ENCODE data around the gene KCNG4. TPM values are rescaled to one million over a fixed set of nuclear protein-coding genes. Genes with fewer than 3 reads are reported as not detected.

Gene KCNG4
- total and polyA plus RNA-seq, 10 of the 15 experiments (the other 5 are each of a cell fraction or from before 2014, with no cell fraction given) = not detected

GRCh38 chr16:84278333-84278732 lies 38.5 kb upstream of the KCNG4 start:
- FAIRE-seq (no peak), ATAC-seq (no peak), DNase-seq (ENCODE audit: low read depth, low spot score) (no peak)
- intact Hi-C loops (cut with micrococcal nuclease; ENCODE audit: unreplicated experiment) = no loop called here
- Histone ChIP-seq H3K27me3 (replicated peaks in 1 of 2; ENCODE audit: control insufficient read depth in 2 of 2, insufficient read depth in 2 of 2, low read length in 1 of 2) (peaks cover 0 to 2% of the 10 kb centered on the region in 2 experiments; a peak in 2 of 4 replicates), H3K79me2 (ENCODE audit: control insufficient read depth, insufficient read depth, low read length) (no peaks in the 10 kb centered on the region), H3K4me1 (ENCODE audit: control insufficient read depth, insufficient read depth, low read length) (no peaks in the 10 kb centered on the region), H3K9ac (ENCODE audit: control insufficient read depth, insufficient read depth, low read length) (no peak overlapping the region), H3K9me3 (replicated peaks; ENCODE audit: control insufficient read depth, insufficient read depth, low read length) (no peaks in the 10 kb centered on the region), H3K36me3 (ENCODE audit: control insufficient read depth in 2 of 2, insufficient read depth in 2 of 2, low read length in 1 of 2) (no peaks in the 10 kb centered on the region), H4K20me1 (ENCODE audit: control insufficient read depth, insufficient read depth) (no peaks in the 10 kb centered on the region), H3K4me3 (no peak overlapping the region), H3K4me2 (ENCODE audit: control insufficient read depth, insufficient read depth) (no peak overlapping the region), H2AFZ (ENCODE audit: control insufficient read depth, low read depth, low read length) (no peak overlapping the region), H3K27ac (ENCODE audit: control insufficient read depth, insufficient read depth) (no peak overlapping the region)
- 48% methylated on average over 12 of the region's 12 CpGs for WGBS (ENCODE audit: insufficient coverage, insufficient replicate concordance, low lambda C conversion rate, missing lambda C conversion rate)
- ChIA-PET SMC1A (ENCODE audit: uncharacterized antibody, unreplicated experiment) (interaction anchor here (1.0 to 1.5 kb wide), 2 partner anchors 10 to 343 kb away, joined by 3 read pairs; no protein-coding TSS in a partner anchor), RAD21 (ENCODE audit: unreplicated experiment) (interaction anchor here (1.2 to 1.3 kb wide), 2 partner anchors 227 to 343 kb away, joined by 3 to 4 read pairs; no protein-coding TSS in a partner anchor), CTCF (interaction anchor here (1.6 to 6.1 kb wide), 4 partner anchors 10 to 693 kb away, joined by 4 to 63 read pairs (median 12); no protein-coding TSS in a partner anchor), POLR2A (no interaction called here)
- in situ Hi-C loops (cut with MboI) = loop anchor here (10.0 kb wide), 1 partner anchor 346 kb away; no protein-coding TSS in a partner anchor
- BruUV-seq (replicated peaks) = no TSS peak
- TF ChIP-seq POLR2AphosphoS2 (IDR thresholded peaks at IDR 0.05; ENCODE audit: low read depth, low read length) = no peak
- no peak for TF ChIP-seq ZNF384 (IDR thresholded peaks at IDR 0.05; ENCODE audit: borderline replicate concordance, low read depth, low read length)
- no peak for TF ChIP-seq ZZZ3 (IDR thresholded peaks at IDR 0.05; ENCODE audit: control insufficient read depth, insufficient read length, low read depth)
- no peak for TF ChIP-seq POU2F2 (IDR thresholded peaks at IDR 0.05; ENCODE audit: borderline replicate concordance, low read depth, low read length)
- TF ChIP-seq SP1 (IDR thresholded peaks at IDR 0.05; ENCODE audit: low read depth, low read length) = no peak
- no peak for TF ChIP-seq RCOR1 (conservative IDR thresholded peaks at IDR 0.05; ENCODE audit: low read depth, low read length)
- no peak for TF ChIP-seq ZNF687 (IDR thresholded peaks at IDR 0.05)
- no peak for TF ChIP-seq CHD2 (IDR thresholded peaks at IDR 0.05; ENCODE audit: borderline replicate concordance, low read depth, low read length)
- TF ChIP-seq ZNF24 (IDR thresholded peaks at IDR 0.05) = no peak

Measured in GM12878 (cell line).